Measurements from ENCODE around the gene PDCD4. TPM values are rescaled to one million over a fixed set of nuclear protein-coding genes. Genes with fewer than 3 reads are reported as not detected.

The PDCD4 gene
- total RNA-seq, 1 experiment from 2014 or later = 63.0 TPM

DNA sequence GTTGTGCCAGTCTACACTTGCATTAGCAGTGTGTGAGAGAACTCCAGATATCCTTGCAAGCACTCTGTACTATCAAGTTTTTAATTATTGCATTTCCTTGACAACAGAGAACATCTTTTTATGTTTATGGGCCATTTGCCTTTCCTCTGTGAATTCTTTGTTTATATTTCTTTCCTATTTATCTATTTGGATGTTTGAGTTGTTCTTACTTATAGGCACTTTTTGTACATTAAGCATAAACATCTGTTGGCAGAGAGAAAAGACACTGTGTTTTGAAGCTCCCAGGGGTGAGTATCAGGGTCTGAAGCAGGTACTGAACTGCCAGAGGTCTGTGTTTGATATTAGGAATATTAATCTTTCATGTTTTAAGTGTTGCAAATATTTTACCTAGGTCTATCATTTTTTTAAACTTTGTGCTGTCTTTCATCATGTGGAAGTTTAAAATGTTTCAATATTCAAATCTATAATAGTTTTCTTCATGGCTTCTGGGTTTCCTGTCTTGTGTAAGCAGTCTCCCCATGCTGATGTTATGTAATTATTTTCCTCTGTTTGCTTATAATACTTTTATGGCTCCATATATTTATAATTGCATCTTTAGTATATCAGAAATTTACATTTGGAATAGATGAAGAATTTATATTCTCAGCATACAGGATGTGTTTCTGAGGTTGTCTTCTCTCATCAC lies 17.7 kb upstream of the PDCD4 start:
- no TSS peak for BruUV-seq (replicated peaks)
- H3K9me3 ChIP-seq (ENCODE audit: control insufficient read depth in 1 of 2, insufficient read depth in 1 of 2, low read depth in 1 of 2, low read length in 2 of 2) = no peaks in the 10 kb centered on the region
- H3K27ac ChIP-seq (ENCODE audit: low read depth, low read length) = no peak overlapping the region
- no peak for DNase-seq (ENCODE audit: low read depth, low spot score)
- H4K20me1 ChIP-seq (ENCODE audit: insufficient read depth) = no peaks in the 10 kb centered on the region
- POLR2A ChIA-PET = no interaction called here
- H2AFZ ChIP-seq (ENCODE audit: low read depth, low read length, poor library complexity, severe bottlenecking) = no peak overlapping the region
- TF ChIP-seq, protein P1, sequence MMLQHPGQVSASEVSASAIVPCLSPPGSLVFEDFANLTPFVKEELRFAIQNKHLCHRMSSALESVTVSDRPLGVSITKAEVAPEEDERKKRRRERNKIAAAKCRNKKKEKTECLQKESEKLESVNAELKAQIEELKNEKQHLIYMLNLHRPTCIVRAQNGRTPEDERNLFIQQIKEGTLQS (IDR thresholded peaks at IDR 0.05) = no peak
- TF ChIP-seq TCF7L2 (IDR thresholded peaks at IDR 0.05; ENCODE audit: borderline replicate concordance, extremely low read depth, insufficient read depth, insufficient read length) = no peak
- RAD21 ChIA-PET (ENCODE audit: low non-redundant PET in 1 of 2, low total read pairs in 2 of 2, uncharacterized antibody in 2 of 2, unreplicated experiment in 2 of 2) = no interaction called here
- ATAC-seq = no peak
- H3K4me2 ChIP-seq (ENCODE audit: low read length) = no peak overlapping the region
- peaks cover 12 to 18% of the 10 kb centered on the region in 2 experiments for H3K4me1 ChIP-seq (ENCODE audit: control insufficient read depth in 1 of 2, insufficient read depth in 2 of 2, low read length in 2 of 2)
- H3K4me3 ChIP-seq (replicated peaks in 1 of 2; ENCODE audit: low read depth in 1 of 2, low read length in 2 of 2) = no peak overlapping the region
- no peaks in the 10 kb centered on the region for H3K27me3 ChIP-seq (ENCODE audit: insufficient read depth, low read length)
- H3K79me2 ChIP-seq (ENCODE audit: insufficient read depth, low read length) = no peaks in the 10 kb centered on the region
- no peak overlapping the region for H3K9ac ChIP-seq (ENCODE audit: low read length)
- intact Hi-C loops (cut with micrococcal nuclease) = no loop called here
- no peaks in the 10 kb centered on the region for H3K36me3 ChIP-seq (ENCODE audit: control insufficient read depth in 1 of 2, insufficient read depth in 2 of 2, low read length in 2 of 2)
- CTCF ChIA-PET = no interaction called here
- no peaks in the 10 kb centered on the region for H3K9me2 ChIP-seq (ENCODE audit: insufficient read depth)

GRCh38 chr10:110857265-110858171 lies 14.2 kb upstream of the PDCD4 start:
- H3K79me2 ChIP-seq (ENCODE audit: insufficient read depth, low read length) = no peaks in the 10 kb centered on the region
- no peaks in the 10 kb centered on the region for H3K27me3 ChIP-seq (ENCODE audit: insufficient read depth, low read length)
- H3K4me3 ChIP-seq (replicated peaks in 1 of 2; ENCODE audit: low read depth in 1 of 2, low read length in 2 of 2) = no peak overlapping the region
- ATAC-seq (no peak), DNase-seq (ENCODE audit: low read depth, low spot score) (no peak)
- H3K36me3 ChIP-seq (ENCODE audit: control insufficient read depth in 1 of 2, insufficient read depth in 2 of 2, low read length in 2 of 2) = no peaks in the 10 kb centered on the region
- intact Hi-C loops (cut with micrococcal nuclease) = no loop called here
- no peak overlapping the region for H3K9ac ChIP-seq (ENCODE audit: low read length)
- RAD21 ChIA-PET (ENCODE audit: low non-redundant PET in 1 of 2, low total read pairs in 2 of 2, uncharacterized antibody in 2 of 2, unreplicated experiment in 2 of 2) = no interaction called here
- no peaks in the 10 kb centered on the region for H4K20me1 ChIP-seq (ENCODE audit: insufficient read depth)
- H2AFZ ChIP-seq (ENCODE audit: low read depth, low read length, poor library complexity, severe bottlenecking) = no peak overlapping the region
- CTCF ChIA-PET = no interaction called here
- no peaks in the 10 kb centered on the region for H3K9me2 ChIP-seq (ENCODE audit: insufficient read depth)
- no peak overlapping the region for H3K4me2 ChIP-seq (ENCODE audit: low read length)
- POLR2A ChIA-PET = no interaction called here
- no peak overlapping the region for H3K27ac ChIP-seq (ENCODE audit: low read depth, low read length)
- peaks cover 6 to 10% of the 10 kb centered on the region in 2 experiments for H3K4me1 ChIP-seq (ENCODE audit: control insufficient read depth in 1 of 2, insufficient read depth in 2 of 2, low read length in 2 of 2)
- no TSS peak for BruUV-seq (replicated peaks)
- H3K9me3 ChIP-seq (ENCODE audit: control insufficient read depth in 1 of 2, insufficient read depth in 1 of 2, low read depth in 1 of 2, low read length in 2 of 2) = no peaks in the 10 kb centered on the region
- no peak for TF ChIP-seq SRF (IDR thresholded peaks at IDR 0.05; ENCODE audit: low read depth)
- no peak for TF ChIP-seq TCF7L2 (IDR thresholded peaks at IDR 0.05; ENCODE audit: borderline replicate concordance, extremely low read depth, insufficient read depth, insufficient read length)
- TF ChIP-seq CBX3 (IDR thresholded peaks at IDR 0.05; ENCODE audit: low read depth) = no peak
- TF ChIP-seq FOSL1 (IDR thresholded peaks at IDR 0.05; ENCODE audit: low read depth) = no peak
- TF ChIP-seq, protein P2, sequence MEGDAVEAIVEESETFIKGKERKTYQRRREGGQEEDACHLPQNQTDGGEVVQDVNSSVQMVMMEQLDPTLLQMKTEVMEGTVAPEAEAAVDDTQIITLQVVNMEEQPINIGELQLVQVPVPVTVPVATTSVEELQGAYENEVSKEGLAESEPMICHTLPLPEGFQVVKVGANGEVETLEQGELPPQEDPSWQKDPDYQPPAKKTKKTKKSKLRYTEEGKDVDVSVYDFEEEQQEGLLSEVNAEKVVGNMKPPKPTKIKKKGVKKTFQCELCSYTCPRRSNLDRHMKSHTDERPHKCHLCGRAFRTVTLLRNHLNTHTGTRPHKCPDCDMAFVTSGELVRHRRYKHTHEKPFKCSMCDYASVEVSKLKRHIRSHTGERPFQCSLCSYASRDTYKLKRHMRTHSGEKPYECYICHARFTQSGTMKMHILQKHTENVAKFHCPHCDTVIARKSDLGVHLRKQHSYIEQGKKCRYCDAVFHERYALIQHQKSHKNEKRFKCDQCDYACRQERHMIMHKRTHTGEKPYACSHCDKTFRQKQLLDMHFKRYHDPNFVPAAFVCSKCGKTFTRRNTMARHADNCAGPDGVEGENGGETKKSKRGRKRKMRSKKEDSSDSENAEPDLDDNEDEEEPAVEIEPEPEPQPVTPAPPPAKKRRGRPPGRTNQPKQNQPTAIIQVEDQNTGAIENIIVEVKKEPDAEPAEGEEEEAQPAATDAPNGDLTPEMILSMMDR (IDR thresholded peaks at IDR 0.05 in 2 of 3, conservative IDR thresholded peaks at IDR 0.05 in 1 of 3; ENCODE audit: borderline replicate concordance in 1 of 3, insufficient read depth in 1 of 3, low read depth in 2 of 3, low read length in 2 of 3) = no peak
- no peak for TF ChIP-seq EZH2 (IDR thresholded peaks at IDR 0.05)
- TF ChIP-seq, protein P3, sequence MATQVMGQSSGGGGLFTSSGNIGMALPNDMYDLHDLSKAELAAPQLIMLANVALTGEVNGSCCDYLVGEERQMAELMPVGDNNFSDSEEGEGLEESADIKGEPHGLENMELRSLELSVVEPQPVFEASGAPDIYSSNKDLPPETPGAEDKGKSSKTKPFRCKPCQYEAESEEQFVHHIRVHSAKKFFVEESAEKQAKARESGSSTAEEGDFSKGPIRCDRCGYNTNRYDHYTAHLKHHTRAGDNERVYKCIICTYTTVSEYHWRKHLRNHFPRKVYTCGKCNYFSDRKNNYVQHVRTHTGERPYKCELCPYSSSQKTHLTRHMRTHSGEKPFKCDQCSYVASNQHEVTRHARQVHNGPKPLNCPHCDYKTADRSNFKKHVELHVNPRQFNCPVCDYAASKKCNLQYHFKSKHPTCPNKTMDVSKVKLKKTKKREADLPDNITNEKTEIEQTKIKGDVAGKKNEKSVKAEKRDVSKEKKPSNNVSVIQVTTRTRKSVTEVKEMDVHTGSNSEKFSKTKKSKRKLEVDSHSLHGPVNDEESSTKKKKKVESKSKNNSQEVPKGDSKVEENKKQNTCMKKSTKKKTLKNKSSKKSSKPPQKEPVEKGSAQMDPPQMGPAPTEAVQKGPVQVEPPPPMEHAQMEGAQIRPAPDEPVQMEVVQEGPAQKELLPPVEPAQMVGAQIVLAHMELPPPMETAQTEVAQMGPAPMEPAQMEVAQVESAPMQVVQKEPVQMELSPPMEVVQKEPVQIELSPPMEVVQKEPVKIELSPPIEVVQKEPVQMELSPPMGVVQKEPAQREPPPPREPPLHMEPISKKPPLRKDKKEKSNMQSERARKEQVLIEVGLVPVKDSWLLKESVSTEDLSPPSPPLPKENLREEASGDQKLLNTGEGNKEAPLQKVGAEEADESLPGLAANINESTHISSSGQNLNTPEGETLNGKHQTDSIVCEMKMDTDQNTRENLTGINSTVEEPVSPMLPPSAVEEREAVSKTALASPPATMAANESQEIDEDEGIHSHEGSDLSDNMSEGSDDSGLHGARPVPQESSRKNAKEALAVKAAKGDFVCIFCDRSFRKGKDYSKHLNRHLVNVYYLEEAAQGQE (IDR thresholded peaks at IDR 0.05; ENCODE audit: low read depth) = no peak
- no peak for TF ChIP-seq POLR2AphosphoS5 (IDR thresholded peaks at IDR 0.05; ENCODE audit: low read depth, low read length)
- TF ChIP-seq, protein P1 (IDR thresholded peaks at IDR 0.05) = no peak

Data from HCT116 (cell line).